NCI-H345 (cell line): ENCODE results near the gene EFCAB11.

Experiments used
- DNase-seq: peaks from one replicate; lab custom pipeline; 2025; lab: John Stamatoyannopoulos, UW

EFCAB11 gene

DNA sequence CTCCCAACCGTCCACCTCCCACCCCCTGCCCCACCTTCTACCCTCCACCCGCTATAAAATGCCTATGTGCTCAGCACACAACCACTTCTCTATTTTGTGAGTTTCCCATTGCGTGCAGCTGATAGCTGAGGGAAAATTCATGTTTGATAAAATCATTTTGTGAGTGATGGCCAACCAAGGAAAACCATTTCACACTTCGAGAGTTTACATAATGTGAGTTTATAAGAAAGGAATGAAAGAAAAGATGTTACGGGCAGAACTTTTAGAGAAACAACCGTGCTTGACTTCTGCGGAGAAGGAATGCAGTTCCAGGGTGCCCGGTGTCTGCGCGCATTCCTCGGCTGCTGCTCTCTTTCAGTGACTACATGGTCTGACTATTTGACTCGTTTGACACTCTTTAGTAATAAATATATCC is 140.9 kb downstream of the EFCAB11 start:
- no peak for DNase-seq

- no peak for DNase-seq
Measured at GRCh38 chr14:89811954-89812575, 142.5 kb downstream of the EFCAB11 start.

DNA sequence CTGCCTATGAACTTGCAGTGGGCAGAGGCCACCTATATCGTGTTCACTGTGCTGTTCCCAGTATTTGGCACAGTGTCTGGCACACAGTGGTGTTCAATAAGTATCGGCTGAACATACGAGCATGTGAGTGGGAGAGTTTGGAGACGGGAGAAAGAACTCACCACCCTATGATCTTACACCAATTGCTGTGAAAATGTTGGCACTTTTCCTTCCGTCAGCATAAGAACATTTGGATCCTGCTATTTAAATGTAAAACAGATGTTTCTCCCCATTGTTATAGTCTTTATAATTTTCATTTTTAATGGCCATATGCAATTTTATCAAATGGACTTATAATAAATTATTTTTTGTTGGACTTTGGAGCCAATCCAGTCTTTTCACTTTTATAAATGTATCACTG is 144.4 kb downstream of the EFCAB11 start:
- DNase-seq, result no peak

- no peak for DNase-seq
Measured at GRCh38 chr14:89807892-89808291, 146.6 kb downstream of the EFCAB11 start.

- no peak for DNase-seq
Measured at GRCh38 chr14:89807151-89807550, 147.4 kb downstream of the EFCAB11 start.

GRCh38 chr14:89806451-89806850 is 148.1 kb downstream of the EFCAB11 start:
- DNase-seq, result no peak

- no peak for DNase-seq
Measured at GRCh38 chr14:89805501-89805900, 149.0 kb downstream of the EFCAB11 start.

DNA sequence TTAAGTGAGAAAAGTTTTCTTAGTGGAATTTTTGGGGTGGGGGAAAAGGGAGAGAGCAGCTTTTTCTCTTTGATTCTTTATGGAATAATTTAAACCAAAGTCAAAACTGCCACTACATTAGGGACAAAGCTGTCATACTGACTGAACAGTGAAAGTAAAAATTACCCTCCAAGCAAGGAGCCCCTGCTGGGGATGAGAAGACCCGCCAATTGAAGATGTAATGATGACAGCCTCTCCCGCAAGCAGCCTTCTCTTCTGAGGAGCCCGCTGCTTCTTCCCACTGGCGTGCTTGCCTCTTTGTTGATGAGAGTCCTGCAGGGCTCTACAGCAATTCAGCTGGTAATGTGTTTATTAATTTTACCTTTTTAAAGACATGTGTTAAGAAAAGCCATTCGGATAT is 151.0 kb downstream of the EFCAB11 start:
- DNase-seq, result no peak

- DNase-seq, result no peak
Measured at GRCh38 chr14:89801136-89801535, 153.4 kb downstream of the EFCAB11 start.

DNA sequence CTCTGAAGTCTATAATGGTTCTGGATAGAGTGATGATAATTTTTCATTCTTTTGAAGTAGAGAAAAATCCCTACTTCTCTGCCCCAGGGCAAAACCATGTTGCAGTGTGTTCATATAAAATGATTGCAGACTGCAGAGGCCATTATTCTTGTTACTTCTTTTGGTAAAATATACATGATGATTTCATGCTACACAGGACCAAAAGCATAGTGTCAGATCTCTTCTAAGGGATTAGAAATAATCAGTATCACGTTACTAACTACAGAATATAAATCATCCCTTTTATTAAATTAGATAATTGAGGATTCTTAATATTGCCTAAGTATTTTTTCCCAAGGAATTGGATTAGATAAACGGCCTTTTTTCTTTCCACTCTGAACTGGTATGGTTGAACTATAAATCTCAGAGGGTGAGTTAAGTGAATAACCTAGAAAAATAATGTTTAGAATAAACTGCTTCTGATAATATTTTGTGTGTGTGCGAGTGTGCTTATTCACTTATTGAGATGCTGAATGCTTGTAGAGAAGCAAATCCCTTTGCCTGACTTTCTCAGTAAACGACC is 156.2 kb downstream of the EFCAB11 start:
- DNase-seq, result no peak

DNA sequence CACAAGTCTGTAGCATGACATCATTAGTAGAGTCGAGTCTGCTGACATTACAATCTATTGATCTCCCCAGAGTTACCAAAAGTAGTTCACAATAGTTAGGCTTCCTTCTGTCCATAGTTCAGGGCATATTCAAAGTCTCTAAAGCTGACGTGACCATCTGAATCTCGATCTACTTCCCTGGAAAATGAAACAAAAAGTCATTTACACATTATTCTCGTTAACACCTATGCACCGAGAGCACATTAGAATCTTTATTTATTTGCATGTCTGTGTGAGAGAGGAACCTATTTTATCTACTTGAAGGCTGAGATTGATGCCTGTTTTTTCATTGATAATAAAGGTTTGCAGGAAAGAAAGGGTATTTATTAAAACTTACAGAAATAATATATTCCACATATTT is 157.4 kb downstream of the EFCAB11 start:
- no peak for DNase-seq

GRCh38 chr14:89794096-89794495 is 160.4 kb downstream of the EFCAB11 start:
- no peak for DNase-seq

DNA sequence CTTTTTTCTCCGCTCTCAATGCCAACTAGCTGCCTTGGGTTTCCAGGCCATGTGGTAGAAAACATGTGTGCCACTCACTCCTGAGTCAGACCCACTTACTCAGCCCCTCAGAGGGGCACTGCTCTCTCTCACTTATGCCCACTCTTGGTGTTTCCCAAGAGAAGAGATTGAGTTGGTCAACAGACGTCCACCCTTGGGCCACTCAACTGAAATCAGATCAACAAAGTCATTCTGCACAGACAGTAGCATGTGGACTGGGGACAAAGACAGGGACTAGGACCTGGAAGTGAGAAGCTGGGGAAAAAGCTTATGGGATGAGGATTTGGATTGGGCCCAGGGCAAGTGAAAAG is 161.2 kb downstream of the EFCAB11 start:
- DNase-seq, result no peak

- DNase-seq, result no peak
Measured at GRCh38 chr14:89792489-89793366, 161.8 kb downstream of the EFCAB11 start.

- no peak for DNase-seq
Measured at GRCh38 chr14:89787525-89787924, 167.0 kb downstream of the EFCAB11 start.

GRCh38 chr14:89781046-89781445 is 173.5 kb downstream of the EFCAB11 start:
- no peak for DNase-seq

GRCh38 chr14:89779707-89780106 is 174.8 kb downstream of the EFCAB11 start:
- DNase-seq, result no peak

DNA sequence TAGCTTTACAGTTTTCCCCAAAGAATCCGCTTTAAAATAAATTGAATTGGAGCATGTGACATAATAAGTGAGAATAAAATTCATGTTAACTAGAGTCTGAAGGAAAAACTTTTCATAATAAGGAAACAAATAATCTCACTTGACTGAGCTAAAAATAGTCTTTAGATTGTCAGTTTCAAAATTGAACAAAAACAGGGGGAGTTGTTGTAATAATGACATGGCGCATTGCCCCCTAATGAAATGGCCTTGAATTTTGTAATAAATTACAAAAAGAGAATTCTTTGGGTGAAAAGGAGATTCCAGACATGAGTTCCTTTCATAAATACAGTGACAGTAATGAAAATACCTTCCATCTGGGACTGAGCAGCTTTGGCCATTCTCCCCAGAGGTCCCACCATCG is 178.6 kb downstream of the EFCAB11 start:
- no peak for DNase-seq

DNA sequence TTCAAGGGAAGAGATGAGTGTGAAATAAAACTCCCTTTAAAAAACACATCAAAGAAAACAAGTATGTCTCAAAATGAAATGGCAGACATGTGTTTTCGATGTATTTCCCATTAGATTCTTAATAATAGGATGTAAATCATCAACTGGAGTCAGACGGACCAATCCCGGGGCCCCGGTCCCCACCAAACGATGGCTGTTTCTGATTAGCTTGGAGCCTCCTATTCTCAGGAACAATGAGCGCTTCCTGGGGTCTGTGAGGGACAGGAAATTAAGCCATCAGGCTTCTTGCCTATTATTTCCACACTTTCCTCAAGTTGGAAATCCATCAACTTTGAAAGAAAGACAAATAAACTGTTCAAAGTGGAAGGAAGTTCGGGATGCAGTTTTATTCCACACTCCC is 179.4 kb downstream of the EFCAB11 start:
- no peak for DNase-seq

GRCh38 chr14:89773644-89774316 is 180.8 kb downstream of the EFCAB11 start:
- peak; percentile 48 for DNase-seq

- DNase-seq, result peak; percentile 31
Measured at GRCh38 chr14:89773151-89773550, 181.4 kb downstream of the EFCAB11 start.

- no peak for DNase-seq
Measured at GRCh38 chr14:89771251-89771650, 183.3 kb downstream of the EFCAB11 start.

DNA sequence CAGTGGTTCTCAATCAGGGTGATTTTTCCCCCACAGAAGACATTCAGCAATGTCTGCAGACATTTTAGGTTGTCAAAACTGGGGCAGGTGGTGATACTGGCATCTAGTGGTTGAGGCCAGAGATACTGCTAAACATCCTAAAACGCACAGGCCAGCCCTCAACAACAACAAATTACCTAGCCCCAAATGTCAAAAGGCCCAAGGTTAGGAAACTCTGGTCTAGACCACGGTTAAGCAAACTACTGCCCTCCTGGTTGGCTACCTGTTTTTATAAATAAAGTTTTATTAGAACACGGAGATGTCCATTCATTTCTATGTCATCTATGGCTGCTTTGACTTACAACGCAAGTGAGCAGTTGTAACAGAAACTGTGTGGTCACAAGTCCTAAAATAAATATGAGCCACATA is 186.7 kb downstream of the EFCAB11 start:
- DNase-seq, result peak; percentile 42
